Stimulated activated CD4-positive, alpha-beta T cell treated with anti-CD3 and anti-CD28 coated beads, Interleukin-1b, Interleukin-23, amount 100 ng/mL, for 24 hours (primary cell): ENCODE data around the gene SORCS2.

ENCODE experiments used
- DNase-seq, 4 experiments: peaks; one replicate each; pipeline ENCODE4 v3.0.0-alpha.2; 2020; ENCODE audit warnings: low read depth in 4 of 4, low spot score in 1 of 4

SORCS2 gene

GRCh38 chr4:7691982-7692381 lies 499.6 kb downstream of the SORCS2 start:
- DNase-seq = no peak

DNA sequence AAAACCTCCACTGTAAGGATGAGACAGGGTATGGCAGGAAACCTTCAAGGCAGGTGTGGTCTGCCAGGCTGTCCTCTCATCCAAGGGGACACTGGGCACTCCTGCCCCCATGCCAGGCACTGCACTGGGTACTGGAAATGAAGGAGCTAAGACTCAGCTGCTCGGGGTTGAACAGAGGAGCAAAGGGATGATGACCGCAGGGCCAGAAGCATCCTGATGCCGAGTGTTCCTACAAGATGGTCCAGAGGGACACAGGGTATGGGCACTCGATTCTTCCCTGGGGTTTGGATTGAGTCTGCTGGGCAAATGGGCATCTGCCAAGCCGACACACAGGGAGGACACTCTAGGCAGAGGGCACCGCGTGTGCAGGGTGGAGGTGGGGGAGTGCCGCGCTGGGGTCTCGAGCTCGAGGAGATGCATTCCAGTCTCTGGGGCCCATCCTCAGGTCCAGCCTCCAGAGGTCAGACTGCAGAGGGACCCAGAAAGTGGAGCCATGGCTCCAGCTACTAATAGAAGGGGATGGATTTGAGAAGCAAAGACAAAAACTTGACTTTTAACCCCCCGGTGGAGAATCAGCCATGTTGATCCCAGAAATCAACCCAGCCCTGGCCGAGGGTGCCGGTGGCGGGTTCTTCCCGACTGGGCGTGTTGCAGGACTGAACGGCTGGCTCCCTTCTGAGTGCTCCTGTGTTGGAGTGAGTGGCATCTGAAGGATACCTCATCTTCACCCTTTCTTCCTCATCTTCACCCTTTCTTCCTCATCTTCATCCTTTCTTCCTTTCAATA lies 500.3 kb downstream of the SORCS2 start:
- DNase-seq = no peak

DNA sequence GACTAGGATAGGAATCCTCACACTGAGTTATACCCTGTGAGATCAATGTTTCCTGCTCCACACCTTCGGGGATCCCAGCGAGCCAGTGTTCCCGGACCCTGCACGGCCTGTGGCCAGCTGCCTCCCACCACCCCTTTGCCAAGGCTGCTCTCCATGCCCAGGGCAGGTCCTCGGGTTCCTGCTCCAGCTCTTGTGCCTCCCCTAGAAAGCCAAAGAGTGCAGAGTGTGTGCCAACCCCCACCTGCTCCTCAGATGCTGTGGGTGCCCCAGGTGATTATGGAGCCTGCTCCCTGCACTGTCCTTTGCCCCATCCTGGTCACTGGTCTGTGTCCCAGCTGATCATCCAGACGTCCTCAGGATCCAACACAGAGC lies 500.9 kb downstream of the SORCS2 start:
- DNase-seq = no peak

DNA sequence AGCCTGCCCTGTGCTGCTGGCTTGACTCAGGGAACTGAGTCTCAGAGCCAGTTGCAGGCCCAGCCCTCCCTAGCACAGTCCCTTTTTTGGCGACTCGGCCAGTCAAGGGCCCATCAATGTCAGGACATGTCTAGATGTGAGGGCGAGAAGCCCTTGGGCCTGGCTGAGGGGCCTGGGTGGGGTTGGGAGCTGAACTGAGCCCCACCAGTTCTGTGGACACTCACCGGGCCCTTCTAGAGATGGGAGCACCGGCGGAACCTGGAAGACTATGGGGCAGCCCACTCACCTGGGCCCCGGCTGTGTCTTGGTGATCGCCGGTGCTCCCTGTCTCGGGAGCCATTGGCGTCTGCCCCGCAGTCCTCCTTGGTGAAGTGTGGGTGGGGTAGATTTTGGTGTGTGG lies 501.4 kb downstream of the SORCS2 start:
- no peak for DNase-seq

GRCh38 chr4:7694324-7694723 lies 502.0 kb downstream of the SORCS2 start:
- no peak for DNase-seq

DNA sequence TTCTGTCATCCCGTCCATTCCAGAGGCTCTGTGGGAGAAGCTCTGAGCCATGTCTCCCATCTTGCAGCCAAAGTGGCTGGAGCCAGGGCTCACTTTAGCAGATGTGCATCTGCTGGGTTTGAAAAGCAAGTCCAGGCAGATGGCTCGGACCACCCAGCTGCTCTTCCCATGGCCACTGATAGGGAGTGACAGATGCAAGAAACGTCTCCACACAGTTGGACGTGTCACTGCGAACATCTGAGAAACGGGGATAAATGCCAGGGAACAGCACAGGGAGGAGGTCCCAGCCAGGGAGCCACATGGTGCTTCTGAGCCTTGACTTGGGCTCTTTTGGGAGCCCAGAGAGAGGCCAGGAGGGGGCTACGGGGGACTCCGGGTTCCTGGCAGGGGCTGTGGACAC lies 505.0 kb downstream of the SORCS2 start:
- no peak for DNase-seq

DNA sequence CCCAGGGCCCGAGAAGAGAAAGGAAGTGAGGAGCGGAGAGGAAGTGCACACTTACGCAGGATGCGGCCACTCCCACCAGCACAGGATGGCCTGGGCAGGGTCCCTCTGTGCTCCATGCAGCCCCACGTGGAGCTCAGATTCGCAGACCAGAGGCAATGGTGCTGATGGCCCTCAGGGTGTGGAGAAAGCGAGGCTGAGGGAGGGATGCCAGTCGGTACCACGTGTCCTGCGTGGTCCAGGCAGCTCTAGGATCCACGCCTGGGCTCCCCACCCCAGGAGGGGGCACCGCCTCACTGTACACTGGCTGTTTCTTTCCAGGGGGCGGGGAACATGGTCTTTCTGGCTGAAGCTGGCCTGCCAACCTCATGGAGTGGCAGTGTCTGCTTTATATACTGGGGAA lies 505.5 kb downstream of the SORCS2 start:
- no peak for DNase-seq

- no peak for DNase-seq
Observed at GRCh38 chr4:7698584-7698983, 506.2 kb downstream of the SORCS2 start.

DNA sequence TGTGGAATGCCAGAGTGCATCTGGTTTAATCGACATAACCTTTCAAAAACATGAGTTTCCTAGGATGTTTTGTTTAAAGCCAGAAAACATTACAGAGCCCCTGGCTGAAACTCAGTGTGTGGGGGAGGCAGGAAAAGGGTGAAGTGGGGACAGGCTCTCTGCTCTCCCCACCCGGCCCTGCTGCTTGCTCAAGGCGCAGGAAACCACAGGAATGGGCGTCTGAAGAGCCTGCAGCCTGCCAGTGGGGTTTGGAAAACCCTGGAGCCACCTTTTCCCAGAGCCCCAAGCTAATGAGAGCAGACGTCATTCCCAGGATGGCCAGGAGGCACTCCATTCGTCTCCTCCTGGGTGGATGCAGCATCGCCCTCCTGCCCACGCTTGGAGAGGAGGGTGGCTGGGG lies 506.7 kb downstream of the SORCS2 start:
- no peak for DNase-seq

DNA sequence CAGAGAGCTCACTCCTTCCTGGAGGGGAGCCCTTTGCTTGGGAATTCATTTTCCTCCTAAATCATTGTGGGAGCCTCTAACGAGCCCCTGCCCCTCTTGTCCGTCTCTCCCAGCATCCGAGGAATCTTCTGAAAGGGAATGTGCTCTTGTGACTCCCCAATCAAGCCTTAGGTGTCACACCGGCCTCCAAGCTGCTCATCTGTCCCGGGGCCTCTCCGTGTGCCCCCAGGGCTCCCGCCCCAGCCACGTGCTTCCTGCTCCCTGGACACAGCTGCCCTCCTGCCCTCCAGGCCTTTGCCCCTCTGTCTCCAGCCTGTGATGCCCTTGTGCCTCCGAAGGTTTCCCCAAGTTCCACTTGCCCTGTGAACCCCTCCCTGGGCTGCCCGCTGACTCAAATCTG lies 507.5 kb downstream of the SORCS2 start:
- DNase-seq = no peak

DNA sequence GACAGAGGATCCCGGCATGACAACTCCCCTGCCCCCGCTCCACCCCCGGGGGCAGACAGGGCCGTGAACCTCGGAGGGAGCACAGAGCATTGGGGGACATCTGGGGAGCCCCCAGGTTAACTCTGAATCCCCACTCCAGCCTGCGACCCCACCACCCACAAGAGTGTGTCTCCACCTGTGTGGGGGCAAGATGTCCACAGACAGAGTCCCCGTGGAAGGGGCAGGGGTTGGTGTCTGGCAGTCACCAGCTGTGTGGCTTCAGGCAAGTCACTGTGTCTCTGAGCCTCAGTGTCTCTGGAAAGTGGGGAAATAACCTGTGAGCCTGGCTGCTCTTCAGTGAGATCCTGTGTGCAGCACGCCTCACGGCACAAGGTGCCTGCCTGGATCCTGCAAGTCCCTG lies 508.3 kb downstream of the SORCS2 start:
- no peak for DNase-seq

DNA sequence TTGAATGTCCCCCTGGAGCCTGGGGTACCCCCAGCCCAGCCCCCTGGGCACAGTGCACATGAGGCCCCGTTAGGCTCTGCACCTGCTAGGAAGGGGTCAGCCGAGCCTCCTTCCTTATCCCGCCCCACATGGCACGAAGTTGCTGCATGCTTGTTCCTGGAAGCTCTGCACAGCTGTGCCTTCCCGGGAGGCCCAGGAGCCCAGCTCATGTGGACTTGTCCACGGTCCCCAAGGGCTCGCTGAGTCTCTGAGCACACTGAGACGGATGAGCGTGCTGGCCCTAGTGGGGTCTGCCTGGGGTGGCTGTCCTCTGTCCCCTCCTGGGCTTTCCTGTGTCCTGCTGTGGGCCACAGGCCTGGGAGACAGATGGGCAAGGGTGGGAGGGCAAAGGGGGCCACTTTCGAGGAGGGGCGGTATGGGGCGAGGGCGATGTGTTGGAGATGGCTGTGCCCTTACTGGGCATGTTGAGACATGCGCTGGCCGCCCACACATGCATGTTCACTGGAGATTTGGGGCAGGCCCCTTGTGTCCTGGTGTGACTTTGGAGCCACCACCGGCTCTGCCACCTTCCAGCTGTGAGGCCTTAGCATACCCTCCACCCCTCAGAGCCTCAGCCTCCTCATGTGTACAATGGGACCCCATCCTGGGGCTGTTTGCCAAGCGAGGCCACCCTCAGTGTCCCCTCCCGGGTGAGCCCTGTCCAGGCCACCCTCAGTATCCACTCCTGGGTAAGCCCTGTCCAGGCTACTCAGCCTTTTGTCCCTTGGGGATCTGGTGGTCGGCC lies 509.7 kb downstream of the SORCS2 start:
- no peak for DNase-seq

DNA sequence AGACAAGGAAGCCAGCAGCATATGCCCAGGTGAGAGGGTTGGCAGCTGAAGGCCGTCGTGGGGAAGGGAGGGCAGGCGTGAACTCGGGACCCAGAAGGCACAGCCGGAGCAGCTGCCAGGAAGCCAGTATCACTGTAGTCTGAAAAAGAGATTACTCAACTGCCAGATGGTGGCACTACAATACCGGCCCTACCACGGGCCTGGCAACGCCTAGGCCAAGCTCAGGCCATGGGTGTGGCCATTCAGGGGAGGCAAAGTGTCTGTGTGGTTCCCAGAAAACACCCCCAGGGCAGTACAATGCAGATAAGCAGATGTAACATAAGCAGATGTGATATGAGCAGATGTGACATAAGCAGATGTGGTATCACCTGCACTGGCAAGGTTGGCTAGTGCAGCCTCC lies 511.4 kb downstream of the SORCS2 start:
- no peak for DNase-seq

- DNase-seq = no peak
Observed at GRCh38 chr4:7704091-7704490, 511.8 kb downstream of the SORCS2 start.

GRCh38 chr4:7704625-7705024 lies 512.3 kb downstream of the SORCS2 start:
- no peak for DNase-seq

DNA sequence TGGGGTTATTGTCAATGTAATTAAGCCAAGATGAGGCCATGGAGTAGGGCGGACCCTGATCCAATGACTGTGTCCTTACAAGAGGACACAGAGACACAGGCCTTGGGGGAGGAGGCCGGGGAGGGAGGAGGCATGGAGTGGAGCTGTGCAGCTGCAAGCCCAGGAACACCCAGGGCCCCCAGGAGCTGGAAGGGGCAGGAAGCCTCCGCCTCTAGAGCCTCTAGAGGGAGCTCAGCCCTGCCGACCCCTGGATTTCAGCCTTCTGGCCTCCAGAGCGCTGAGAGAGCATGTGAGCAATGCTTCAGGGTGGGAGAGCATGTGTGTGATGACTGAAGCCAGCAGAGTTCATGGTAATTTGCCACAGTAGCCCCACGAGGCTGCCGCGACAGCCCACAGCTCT lies 512.7 kb downstream of the SORCS2 start:
- no peak for DNase-seq

- no peak for DNase-seq
Observed at GRCh38 chr4:7705593-7705992, 513.3 kb downstream of the SORCS2 start.

DNA sequence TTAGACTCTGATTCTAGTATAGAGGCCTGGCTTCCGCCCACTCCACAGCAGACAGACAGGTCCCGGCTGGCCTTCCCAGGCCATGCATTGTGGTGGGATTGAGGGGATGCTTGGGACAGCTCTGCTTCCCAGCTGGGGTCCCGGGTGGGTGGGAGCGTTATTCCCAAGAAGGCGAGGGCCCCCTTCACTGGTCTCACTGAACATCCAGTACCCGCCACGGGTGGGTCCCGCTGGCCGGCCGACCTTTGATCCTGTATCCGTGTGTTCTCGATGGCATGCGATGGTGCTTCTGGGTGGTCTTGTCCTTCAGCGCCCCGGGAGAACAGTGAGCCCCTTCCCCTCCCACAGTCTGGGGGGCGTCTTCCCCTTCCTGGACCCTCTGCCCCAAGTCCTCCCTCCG lies 515.9 kb downstream of the SORCS2 start:
- no peak for DNase-seq

- DNase-seq = no peak
Observed at GRCh38 chr4:7708981-7709380, 516.6 kb downstream of the SORCS2 start.

DNA sequence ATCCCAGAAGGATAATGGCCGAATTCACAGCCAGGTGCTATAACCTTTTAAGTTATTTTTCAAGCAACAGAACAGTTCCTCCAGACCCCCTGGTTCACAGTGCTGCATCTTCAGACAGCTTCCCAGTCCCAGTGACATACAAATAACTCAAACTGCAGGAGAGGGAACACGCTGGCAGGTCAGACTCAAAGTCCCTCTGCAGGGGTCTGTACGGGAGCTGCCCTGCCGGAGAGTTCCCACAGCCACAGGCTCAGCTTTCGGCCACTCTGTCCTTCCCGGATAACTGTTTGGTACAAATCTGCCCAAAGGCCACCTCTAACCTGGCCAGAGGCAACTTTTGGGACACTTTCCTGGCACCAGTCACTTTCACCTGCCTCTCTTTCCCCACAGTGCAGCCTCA lies 517.1 kb downstream of the SORCS2 start:
- DNase-seq = no peak

- DNase-seq = no peak
Observed at GRCh38 chr4:7710126-7710525, 517.8 kb downstream of the SORCS2 start.

DNA sequence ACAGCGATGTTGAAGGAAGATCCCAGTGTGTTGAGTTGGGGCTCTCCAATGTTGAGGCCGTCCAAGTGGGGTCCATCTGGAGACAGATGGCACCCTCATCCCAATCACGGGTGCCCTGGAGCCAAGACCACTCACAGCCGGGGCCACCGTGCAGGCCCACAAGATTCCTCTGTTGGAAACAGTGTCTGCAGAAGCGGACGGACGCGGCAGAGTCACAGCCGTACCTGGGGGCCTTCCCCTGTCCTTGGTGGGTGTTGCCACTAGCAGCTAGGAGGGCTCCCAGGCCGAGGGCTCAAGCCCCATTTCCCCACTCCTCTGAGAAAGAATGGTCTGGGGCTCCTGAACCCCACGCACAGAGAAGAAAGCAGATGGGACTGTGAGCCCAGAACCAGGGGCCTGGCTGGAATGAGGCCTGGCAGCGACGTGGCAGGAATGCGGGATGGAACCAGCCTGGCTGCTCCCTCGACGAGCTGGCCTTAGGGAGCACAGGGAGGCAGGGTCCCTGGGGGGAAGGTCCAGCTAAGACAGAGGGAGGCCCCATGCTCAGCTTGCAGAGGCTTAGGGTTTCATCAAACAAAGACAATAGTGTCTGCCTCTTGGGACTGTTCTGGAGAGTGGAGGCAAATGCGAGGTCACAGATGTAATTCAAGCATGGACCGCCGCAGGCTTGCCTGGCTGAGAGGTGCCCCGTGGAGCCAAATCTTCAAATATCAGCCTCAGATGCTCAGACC lies 518.4 kb downstream of the SORCS2 start:
- DNase-seq = no peak
